ENCODE data around the gene RPTN.

Gene RPTN

DNA sequence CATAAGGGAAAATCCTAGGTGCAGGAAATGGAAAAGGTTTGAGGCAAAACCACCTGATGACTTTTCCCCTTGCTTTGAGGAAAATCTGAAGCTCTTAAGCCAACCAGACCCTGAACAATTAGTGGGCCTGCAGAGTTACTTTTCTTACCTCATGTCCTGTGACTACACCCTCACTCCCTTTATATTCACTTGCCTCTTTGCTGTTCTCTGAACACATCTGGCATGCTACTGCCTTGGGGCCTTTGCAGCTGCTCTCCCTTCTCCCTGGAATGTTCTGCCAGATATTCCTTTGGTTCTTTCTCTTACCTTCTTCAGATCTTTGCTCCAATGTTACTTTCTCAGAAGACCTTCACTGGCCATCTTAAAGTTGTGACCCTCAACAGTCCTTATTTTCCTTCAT is 21.8 kb downstream of the RPTN start:
- DNase-seq (ENCODE audit: low spot score), result no peak

GRCh38 chr1:152130186-152130585 is 28.8 kb downstream of the RPTN start:
- no peak overlapping the region for H3K27ac ChIP-seq
- ChIA-PET POLR2A (ENCODE audit: low non-redundant PET) (no interaction called here), CTCF (interaction anchor here (0.6 kb wide), 1 partner anchor 68 kb away, joined by 3 read pairs; no protein-coding TSS in a partner anchor)
- TF ChIP-seq, protein P1, sequence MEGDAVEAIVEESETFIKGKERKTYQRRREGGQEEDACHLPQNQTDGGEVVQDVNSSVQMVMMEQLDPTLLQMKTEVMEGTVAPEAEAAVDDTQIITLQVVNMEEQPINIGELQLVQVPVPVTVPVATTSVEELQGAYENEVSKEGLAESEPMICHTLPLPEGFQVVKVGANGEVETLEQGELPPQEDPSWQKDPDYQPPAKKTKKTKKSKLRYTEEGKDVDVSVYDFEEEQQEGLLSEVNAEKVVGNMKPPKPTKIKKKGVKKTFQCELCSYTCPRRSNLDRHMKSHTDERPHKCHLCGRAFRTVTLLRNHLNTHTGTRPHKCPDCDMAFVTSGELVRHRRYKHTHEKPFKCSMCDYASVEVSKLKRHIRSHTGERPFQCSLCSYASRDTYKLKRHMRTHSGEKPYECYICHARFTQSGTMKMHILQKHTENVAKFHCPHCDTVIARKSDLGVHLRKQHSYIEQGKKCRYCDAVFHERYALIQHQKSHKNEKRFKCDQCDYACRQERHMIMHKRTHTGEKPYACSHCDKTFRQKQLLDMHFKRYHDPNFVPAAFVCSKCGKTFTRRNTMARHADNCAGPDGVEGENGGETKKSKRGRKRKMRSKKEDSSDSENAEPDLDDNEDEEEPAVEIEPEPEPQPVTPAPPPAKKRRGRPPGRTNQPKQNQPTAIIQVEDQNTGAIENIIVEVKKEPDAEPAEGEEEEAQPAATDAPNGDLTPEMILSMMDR (conservative IDR thresholded peaks at IDR 0.05; ENCODE audit: low read depth), result no peak
- DNase-seq (ENCODE audit: low spot score), result no peak

More for the DNA sequence above, 21.8 kb downstream of the RPTN start:
- no peak overlapping the region for H3K27ac ChIP-seq
- ChIA-PET POLR2A (ENCODE audit: low non-redundant PET) (no interaction called here), CTCF (interaction anchor here (0.6 to 1.6 kb wide), 3 partner anchors 127 to 321 kb away, joined by 3 to 4 read pairs (median 3); no protein-coding TSS in a partner anchor)
- TF ChIP-seq, protein P1 (conservative IDR thresholded peaks at IDR 0.05; ENCODE audit: low read depth), result no peak

- DNase-seq (ENCODE audit: low spot score), result no peak
- CTCF ChIA-PET, result interaction anchor here (0.6 kb wide), 1 partner anchor 67 kb away, joined by 3 read pairs; no protein-coding TSS in a partner anchor
- POLR2A ChIA-PET (ENCODE audit: low non-redundant PET), result no interaction called here
- no peak overlapping the region for H3K27ac ChIP-seq
- TF ChIP-seq, protein P1 (conservative IDR thresholded peaks at IDR 0.05; ENCODE audit: low read depth), result no peak
Measured at GRCh38 chr1:152127673-152128072, 31.4 kb downstream of the RPTN start.

- CTCF ChIA-PET, result no interaction called here
Measured at GRCh38 chr1:152125834-152126443, 33.1 kb downstream of the RPTN start.

DNA sequence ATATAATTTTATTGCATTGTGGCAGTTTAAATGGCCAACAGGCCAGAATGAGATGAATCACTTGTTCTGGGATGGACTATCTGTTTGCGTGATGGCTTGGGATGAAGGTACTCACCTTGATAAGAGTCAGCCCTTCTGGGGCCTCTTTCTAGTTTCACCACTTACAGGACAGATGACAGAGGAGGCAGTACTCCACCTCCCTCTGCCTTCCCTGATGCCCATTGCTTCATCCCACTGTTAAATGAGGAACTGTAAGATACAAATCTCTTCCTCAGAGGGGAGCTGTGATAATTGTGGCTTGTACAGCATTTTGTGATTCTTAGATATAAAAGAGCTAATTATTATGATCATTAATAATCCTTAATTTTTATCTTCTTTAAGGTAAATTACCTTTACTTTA is 40.1 kb downstream of the RPTN start:
- ChIA-PET POLR2A (ENCODE audit: low non-redundant PET) (no interaction called here), CTCF (interaction anchor here (0.7 to 1.9 kb wide), 2 partner anchors 10 to 128 kb away, joined by 3 to 9 read pairs; no protein-coding TSS in a partner anchor)
- no peak overlapping the region for H3K27ac ChIP-seq
- TF ChIP-seq, protein P1 (conservative IDR thresholded peaks at IDR 0.05; ENCODE audit: low read depth), result no peak
- DNase-seq (ENCODE audit: low spot score), result no peak

More at GRCh38 chr1:152125834-152126443, 33.1 kb downstream of the RPTN start:
- no peak overlapping the region for H3K27ac ChIP-seq
- no peak for DNase-seq (ENCODE audit: low spot score)
- TF ChIP-seq, protein P1 (conservative IDR thresholded peaks at IDR 0.05; ENCODE audit: low read depth), result no peak
- POLR2A ChIA-PET (ENCODE audit: low non-redundant PET), result no interaction called here

- no peak within 1 kb of the TSS for H3K27ac ChIP-seq
- POLR2A ChIA-PET (ENCODE audit: low non-redundant PET), result no interaction called here
- no peak for DNase-seq (ENCODE audit: low spot score)
- CTCF ChIA-PET, result no interaction called here
- TF ChIP-seq, protein P1 (conservative IDR thresholded peaks at IDR 0.05; ENCODE audit: low read depth), result no peak
Measured at GRCh38 chr1:152115344-152115743, 43.7 kb downstream of the RPTN start, which contains the start of gene TCHH. Gene TCHH, minus strand, starts transcription at chr1:152115444. Its CDS starts 1,364 bp downstream, at chr1:152114080.
